AG04449 (cell line): ENCODE data around the gene NAV2.
"Not testable (repeated sequence)": the region's sequence is repeated elsewhere in the genome, so short reads cannot be mapped to it uniquely, and the experiment has no call there.

Experiments
- CTCF ChIA-PET: fragments of 350-600 bp; formaldehyde crosslinking; extraction: SDS; loops from one replicate; lab custom pipeline; 2021; ENCODE audit warnings: antibody characterized with exemption; lab: Yijun Ruan, JAX
- POLR2A ChIA-PET: fragments of 400-600, 350-600 bp; formaldehyde crosslinking; extraction: SDS; loops from one replicate; lab custom pipeline; 2020; ENCODE audit warnings: antibody characterized with exemption, inconsistent platforms; lab: Yijun Ruan, JAX
- DNase-seq: peaks from one replicate; pipeline ENCODE4 v3.0.0-alpha.2; 2010; ENCODE audit warnings: low read depth, low spot score
- H3K4me3 ChIP-seq: 2 replicates; pipeline ENCODE4 v1.5.1; 2011; ENCODE audit warnings: low read depth, mild to moderate bottlenecking, control low read depth, low read length
- CTCF ChIP-seq: IDR thresholded peaks from one replicate; pipeline ENCODE4 v1.5.1; 2011; ENCODE audit warnings: mild to moderate bottlenecking, moderate library complexity, low read length, control low read depth, inconsistent platforms; ENCODE audit not compliant: insufficient read depth; ENCODE audit errors: missing control alignments

NAV2 gene

GRCh38 chr11:19892387-19892786 is 179.8 kb downstream of the NAV2 start:
- ChIA-PET POLR2A (interaction anchor here (0.7 kb wide), 2 partner anchors 178 to 525 kb away, joined by 3 read pairs; no protein-coding TSS in a partner anchor), CTCF (interaction anchor here (1.4 to 4.7 kb wide), 4 partner anchors 12 to 329 kb away, joined by 3 to 43 read pairs (median 4); no protein-coding TSS in a partner anchor)
- DNase-seq = no peak
- H3K4me3 ChIP-seq = no peak overlapping the region
- TF ChIP-seq CTCF = no peak

GRCh38 chr11:19892876-19893275 is 180.2 kb downstream of the NAV2 start:
- no peak overlapping the region for H3K4me3 ChIP-seq
- ChIA-PET CTCF (interaction anchor here (1.3 to 4.7 kb wide), 6 partner anchors 12 to 334 kb away, joined by 3 to 43 read pairs (median 4); no protein-coding TSS in a partner anchor), POLR2A (interaction anchor here (0.7 kb wide), 2 partner anchors 178 to 525 kb away, joined by 3 read pairs; no protein-coding TSS in a partner anchor)
- no peak for DNase-seq
- no peak for TF ChIP-seq CTCF

GRCh38 chr11:19894404-19894803 is 181.8 kb downstream of the NAV2 start:
- ChIA-PET POLR2A (no interaction called here), CTCF (interaction anchor here (1.0 to 4.7 kb wide), 5 partner anchors 10 to 337 kb away, joined by 3 to 43 read pairs (median 4); no protein-coding TSS in a partner anchor)
- TF ChIP-seq CTCF = no peak
- DNase-seq = no peak
- H3K4me3 ChIP-seq = no peak overlapping the region

- POLR2A ChIA-PET, H3K4me3 ChIP-seq, DNase-seq: not testable (repeated sequence)
- CTCF ChIA-PET = interaction anchor here (1.4 to 4.7 kb wide), 3 partner anchors 10 to 337 kb away, joined by 4 to 43 read pairs (median 8); no protein-coding TSS in a partner anchor
These were observed 182.4 kb downstream of the NAV2 start for GRCh38 chr11:19895037-19895436.

GRCh38 chr11:19895776-19896175 is 183.1 kb downstream of the NAV2 start:
- no peak for DNase-seq
- ChIA-PET POLR2A (no interaction called here), CTCF (interaction anchor here (2.5 to 4.7 kb wide), 2 partner anchors 9 to 338 kb away, joined by 8 to 43 read pairs; no protein-coding TSS in a partner anchor)
- TF ChIP-seq CTCF = no peak
- H3K4me3 ChIP-seq = no peak overlapping the region

- H3K4me3 ChIP-seq = no peak overlapping the region
- no peak for DNase-seq
- CTCF ChIA-PET = interaction anchor here (0.7 to 14.1 kb wide), 65 partner anchors 10 to 833 kb away, joined by 3 to 404 read pairs (median 5); no protein-coding TSS in a partner anchor
- peak; percentile 79 for TF ChIP-seq CTCF
- POLR2A ChIA-PET = interaction anchor here (0.6 kb wide), 1 partner anchor 554 kb away, joined by 3 read pairs; no protein-coding TSS in a partner anchor
These were observed 191.0 kb downstream of the NAV2 start for GRCh38 chr11:19903620-19904069.
